Kidney (tissue), 14 donors: ENCODE measurements around the gene HNRNPD. TPM values are rescaled to one million over a fixed set of nuclear protein-coding genes. Genes with fewer than 3 reads are reported as not detected.
"Not testable (repeated sequence)": the region's sequence is repeated elsewhere in the genome, so short reads cannot be mapped to it uniquely, and the experiment has no call there.

Experiments used
- DNase-seq, 5 donors: peaks; one replicate each; pipeline ENCODE4 v3.0.0-alpha.2; 2013 to 2020
- FAIRE-seq: peaks from 2 replicates; lab custom pipeline; 2012; peaks lifted over from hg19 to GRCh38; lab: Jason Lieb, UNC
- H3K27ac ChIP-seq, 2 donors: one replicate each; pipeline ENCODE4 v1.7.0; 2013; ENCODE audit warnings: low read depth in 2 of 2, low read length in 2 of 2, inconsistent platforms in 1 of 2
- H3K27me3 ChIP-seq: one replicate; pipeline ENCODE4 v1.7.1; 2013; ENCODE audit warnings: low read length, inconsistent platforms; ENCODE audit not compliant: control insufficient read depth, insufficient read depth
- H3K36me3 ChIP-seq, 3 donors: one replicate each; pipeline versions ENCODE4 v1.7.0 to v1.7.1; 2013; ENCODE audit warnings: low read length in 3 of 3, control low read depth in 1 of 3, inconsistent platforms in 1 of 3; ENCODE audit not compliant: insufficient read depth in 3 of 3, control insufficient read depth in 2 of 3
- H3K4me1 ChIP-seq, 3 donors: one replicate each; pipeline versions ENCODE4 v1.7.0 to v1.7.1; 2013; ENCODE audit warnings: low read length in 3 of 3, inconsistent platforms in 1 of 3, low read depth in 1 of 3; ENCODE audit not compliant: control insufficient read depth in 2 of 3, insufficient read depth in 2 of 3
- H3K4me3 ChIP-seq, 3 donors: one replicate each; pipeline versions ENCODE4 v1.7.0 to v1.8.1; 2013; ENCODE audit warnings: low read length in 3 of 3, control low read depth in 1 of 3, inconsistent platforms in 1 of 3
- H3K9ac ChIP-seq, 3 donors: one replicate each; pipeline versions ENCODE4 v1.7.0 to v1.7.1; 2013; ENCODE audit warnings: low read length in 3 of 3, control low read depth in 1 of 3, inconsistent platforms in 1 of 3
- H3K9me3 ChIP-seq, 3 donors: one replicate each; pipeline versions ENCODE4 v1.7.0 to v1.7.1; 2013; ENCODE audit warnings: low read length in 3 of 3, control low read depth in 1 of 3, inconsistent platforms in 1 of 3; ENCODE audit not compliant: control insufficient read depth in 2 of 3, insufficient read depth in 1 of 3
- intact Hi-C: fragments of 100-400 bp; cut with DNase I; formaldehyde crosslinking; loops from one replicate; pipeline ENCODE4 v1.11.1; 2022
- polyA plus RNA-seq: library from polyadenylated mRNA; stranded (reverse); fragments of 350-450 nt; fragmentation: Illumina TruSeq; extraction: RNeasy Lipid Tissue Mini Kit (QIAGEN cat#74804); gene quantifications from one replicate; pipeline ENCODE4 v1.2.3, GENCODE V29; 2014; ENCODE audit warnings: low read depth, low replicate concordance; ENCODE audit not compliant: insufficient read depth
- total RNA-seq: library from RNA; stranded (reverse); fragmentation: NEBNext Ultra II Directional; extraction: Animal tissue kit (Norgen Biotek cat#: 25700); gene quantifications from one replicate; pipeline ENCODE4 v1.2.1, GENCODE V29; 2021
- TF ChIP-seq, protein P1 (sequence below): IDR thresholded peaks from 3 replicates; pipeline ENCODE4 v1.5.1; 2012; ENCODE audit warnings: mild to moderate bottlenecking, moderate library complexity, borderline replicate concordance; ENCODE audit not compliant: insufficient read depth; ENCODE audit errors: extremely low read depth
- donor health status: control.
- donor health status: control.
- donor health status: control.
- donor health status: control.
- donor health status: control.
- donor health status: DM: yes; HTN: yes; CAD: no.
- donor health status: Normal renal cell carcinoma (clear cell type).

The HNRNPD gene
- total and polyA plus RNA-seq, 2 donors from 2014 or later, result 120 to 177 TPM

DNA sequence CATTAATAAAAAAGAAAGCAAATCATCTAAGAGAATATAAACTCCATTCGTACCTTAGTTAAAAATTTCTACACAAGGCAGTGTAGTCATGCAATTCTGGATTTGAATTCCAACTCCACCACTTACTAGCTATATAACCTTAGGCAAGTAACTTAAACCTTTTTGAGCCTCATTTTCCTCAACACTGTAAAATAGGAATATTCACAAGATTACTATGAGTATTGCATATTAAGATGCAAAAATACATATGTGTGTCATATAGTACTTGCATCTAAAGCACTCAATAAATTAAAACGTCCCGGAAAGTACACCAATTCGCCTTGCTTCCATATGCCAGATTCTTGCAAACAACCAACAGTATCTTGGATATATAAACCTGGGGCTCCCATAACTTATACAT, 42.0 kb downstream of the HNRNPD start:
- no peaks in the 10 kb centered on the region for H3K36me3 ChIP-seq
- no peak overlapping the region for H3K27ac ChIP-seq
- TF ChIP-seq, protein P1, sequence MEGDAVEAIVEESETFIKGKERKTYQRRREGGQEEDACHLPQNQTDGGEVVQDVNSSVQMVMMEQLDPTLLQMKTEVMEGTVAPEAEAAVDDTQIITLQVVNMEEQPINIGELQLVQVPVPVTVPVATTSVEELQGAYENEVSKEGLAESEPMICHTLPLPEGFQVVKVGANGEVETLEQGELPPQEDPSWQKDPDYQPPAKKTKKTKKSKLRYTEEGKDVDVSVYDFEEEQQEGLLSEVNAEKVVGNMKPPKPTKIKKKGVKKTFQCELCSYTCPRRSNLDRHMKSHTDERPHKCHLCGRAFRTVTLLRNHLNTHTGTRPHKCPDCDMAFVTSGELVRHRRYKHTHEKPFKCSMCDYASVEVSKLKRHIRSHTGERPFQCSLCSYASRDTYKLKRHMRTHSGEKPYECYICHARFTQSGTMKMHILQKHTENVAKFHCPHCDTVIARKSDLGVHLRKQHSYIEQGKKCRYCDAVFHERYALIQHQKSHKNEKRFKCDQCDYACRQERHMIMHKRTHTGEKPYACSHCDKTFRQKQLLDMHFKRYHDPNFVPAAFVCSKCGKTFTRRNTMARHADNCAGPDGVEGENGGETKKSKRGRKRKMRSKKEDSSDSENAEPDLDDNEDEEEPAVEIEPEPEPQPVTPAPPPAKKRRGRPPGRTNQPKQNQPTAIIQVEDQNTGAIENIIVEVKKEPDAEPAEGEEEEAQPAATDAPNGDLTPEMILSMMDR, result no peak
- DNase-seq (no peak), FAIRE-seq (no peak)
- H3K4me1 ChIP-seq, result no peaks in the 10 kb centered on the region
- H3K27me3 ChIP-seq, result no peaks in the 10 kb centered on the region
- H3K9me3 ChIP-seq, result no peaks in the 10 kb centered on the region
- intact Hi-C loops, result no loop called here
- no peak overlapping the region for H3K4me3 ChIP-seq
- H3K9ac ChIP-seq, result no peak overlapping the region

DNA sequence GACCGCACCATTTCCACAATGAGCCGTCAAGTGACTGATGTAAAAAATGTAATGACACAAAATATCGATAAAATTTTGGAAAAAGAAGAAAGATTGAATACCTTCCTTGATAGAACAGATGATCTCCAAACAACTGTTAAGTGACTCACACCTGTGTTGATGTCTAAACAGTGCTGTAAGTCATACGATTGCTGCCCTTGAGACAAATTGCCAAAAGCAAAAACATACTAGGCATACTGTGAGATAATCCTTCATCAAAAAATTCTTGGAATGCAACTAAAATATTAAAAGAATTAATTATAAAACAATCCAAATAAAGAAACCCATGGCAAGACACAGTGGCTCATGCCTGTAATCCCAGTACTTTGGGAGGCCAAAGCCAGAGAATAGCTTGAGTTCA, 53.4 kb downstream of the HNRNPD start:
- TF ChIP-seq, protein P1, result no peak
- no peaks in the 10 kb centered on the region for H3K36me3 ChIP-seq
- no peak overlapping the region for H3K27ac ChIP-seq
- intact Hi-C loops, result loop anchor here (10.0 kb wide), 1 partner anchor 304 kb away; no protein-coding TSS in a partner anchor
- no peak for DNase-seq
- FAIRE-seq, result no peak
- no peaks in the 10 kb centered on the region for H3K9me3 ChIP-seq
- H3K27me3 ChIP-seq, result no peaks in the 10 kb centered on the region
- H3K4me1 ChIP-seq, result no peaks in the 10 kb centered on the region
- H3K4me3 ChIP-seq, result no peak overlapping the region
- H3K9ac ChIP-seq, result no peak overlapping the region

DNA sequence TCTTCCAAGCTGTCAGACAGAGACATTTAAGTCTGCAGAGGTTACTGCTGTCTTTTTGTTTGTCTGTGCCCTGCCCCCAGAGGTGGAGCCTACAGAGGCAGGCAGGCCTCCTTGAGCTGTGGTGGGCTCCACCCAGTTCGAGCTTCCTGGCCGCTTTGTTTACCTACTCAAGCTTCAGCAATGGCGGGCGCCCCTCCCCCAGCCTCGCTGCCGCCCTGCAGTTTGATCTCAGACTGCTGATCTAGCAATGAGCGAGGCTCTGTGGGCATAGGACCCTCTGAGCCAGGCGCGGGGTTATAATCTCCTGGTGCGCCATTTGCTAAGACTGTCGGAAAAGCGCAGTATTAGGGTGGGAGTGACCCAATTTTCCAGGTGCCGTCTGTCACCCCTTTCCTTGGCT, 70.7 kb downstream of the HNRNPD start:
- H3K27me3 ChIP-seq, H3K27ac ChIP-seq, H3K4me3 ChIP-seq, H3K36me3 ChIP-seq, H3K9me3 ChIP-seq, H3K4me1 ChIP-seq, intact Hi-C loops, H3K9ac ChIP-seq, DNase-seq, FAIRE-seq: not testable (repeated sequence)

Other genes starting within 250 kb of the HNRNPD start
- gene HNRNPDL, start 56.5 kb upstream of the HNRNPD start, total RNA-seq, result 263 TPM
- 135 TPM for gene HNRNPDL, start 56.5 kb upstream of the HNRNPD start, polyA plus RNA-seq
- gene ENOPH1, start 56.6 kb upstream of the HNRNPD start, total RNA-seq, result 30.3 TPM
- 36.0 TPM for gene ENOPH1, start 56.6 kb upstream of the HNRNPD start, polyA plus RNA-seq
- 7.7 TPM for gene TMEM150C, start 188.0 kb upstream of the HNRNPD start, total RNA-seq
- gene TMEM150C, start 188.0 kb upstream of the HNRNPD start, polyA plus RNA-seq, result 22.9 TPM